Measurements from ENCODE around the gene COPE. TPM values are rescaled to one million over a fixed set of nuclear protein-coding genes. Genes with fewer than 3 reads are reported as not detected.

Gene COPE
- total RNA-seq, 1 donor from 2014 or later: 213 TPM

DNA sequence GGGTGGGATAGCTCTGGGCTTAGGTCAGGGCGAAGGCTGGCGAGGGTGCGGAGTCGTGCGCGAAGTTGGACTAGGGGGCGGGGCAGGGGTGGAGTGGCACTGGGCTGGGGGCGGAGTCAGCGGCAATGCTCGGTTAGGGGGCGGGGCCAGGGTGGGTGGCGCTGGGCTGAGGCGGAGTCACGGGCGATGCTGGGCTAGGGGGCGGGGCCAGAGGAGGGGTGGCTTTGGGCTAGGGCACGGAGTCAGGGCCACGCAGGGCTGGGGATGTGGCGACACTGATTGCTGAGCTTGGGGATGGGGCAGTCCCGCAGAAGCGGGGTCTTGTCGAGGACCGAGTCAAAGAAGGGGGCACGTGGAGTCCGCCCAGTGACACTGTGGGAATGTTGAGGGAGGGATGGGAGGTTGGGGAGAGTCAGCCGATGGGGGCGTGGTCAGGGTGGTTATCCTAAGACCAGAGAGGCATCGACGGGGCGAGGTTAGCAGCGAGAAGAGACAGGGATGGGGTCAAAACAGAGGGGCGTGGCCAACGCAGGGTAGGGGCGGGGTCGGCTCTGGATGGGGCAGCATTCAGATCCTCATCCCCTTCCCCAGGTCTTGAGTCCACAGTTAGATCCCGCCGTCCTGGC lies 13.1 kb upstream of the COPE start:
- no peaks in the 10 kb centered on the region for H3K9me3 Mint-ChIP-seq (ENCODE audit: unreplicated experiment)
- peaks cover 22% of the 10 kb centered on the region for H3K36me3 Mint-ChIP-seq (ENCODE audit: low read depth, unreplicated experiment)
- H3K4me1 Mint-ChIP-seq (ENCODE audit: unreplicated experiment): peaks cover 6% of the 10 kb centered on the region
- TF ChIP-seq, protein P1, sequence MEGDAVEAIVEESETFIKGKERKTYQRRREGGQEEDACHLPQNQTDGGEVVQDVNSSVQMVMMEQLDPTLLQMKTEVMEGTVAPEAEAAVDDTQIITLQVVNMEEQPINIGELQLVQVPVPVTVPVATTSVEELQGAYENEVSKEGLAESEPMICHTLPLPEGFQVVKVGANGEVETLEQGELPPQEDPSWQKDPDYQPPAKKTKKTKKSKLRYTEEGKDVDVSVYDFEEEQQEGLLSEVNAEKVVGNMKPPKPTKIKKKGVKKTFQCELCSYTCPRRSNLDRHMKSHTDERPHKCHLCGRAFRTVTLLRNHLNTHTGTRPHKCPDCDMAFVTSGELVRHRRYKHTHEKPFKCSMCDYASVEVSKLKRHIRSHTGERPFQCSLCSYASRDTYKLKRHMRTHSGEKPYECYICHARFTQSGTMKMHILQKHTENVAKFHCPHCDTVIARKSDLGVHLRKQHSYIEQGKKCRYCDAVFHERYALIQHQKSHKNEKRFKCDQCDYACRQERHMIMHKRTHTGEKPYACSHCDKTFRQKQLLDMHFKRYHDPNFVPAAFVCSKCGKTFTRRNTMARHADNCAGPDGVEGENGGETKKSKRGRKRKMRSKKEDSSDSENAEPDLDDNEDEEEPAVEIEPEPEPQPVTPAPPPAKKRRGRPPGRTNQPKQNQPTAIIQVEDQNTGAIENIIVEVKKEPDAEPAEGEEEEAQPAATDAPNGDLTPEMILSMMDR (IDR thresholded peaks at IDR 0.05; ENCODE audit: unreplicated experiment): no peak
- peak; percentile 90 for DNase-seq (ENCODE audit: low spot score)
- peaks cover 16% of the 10 kb centered on the region for H3K27me3 Mint-ChIP-seq (ENCODE audit: unreplicated experiment)
- peak overlapping the region; percentile 69 for H3K4me3 Mint-ChIP-seq (ENCODE audit: unreplicated experiment)
- H3K27ac Mint-ChIP-seq (ENCODE audit: unreplicated experiment): no peak overlapping the region

DNA sequence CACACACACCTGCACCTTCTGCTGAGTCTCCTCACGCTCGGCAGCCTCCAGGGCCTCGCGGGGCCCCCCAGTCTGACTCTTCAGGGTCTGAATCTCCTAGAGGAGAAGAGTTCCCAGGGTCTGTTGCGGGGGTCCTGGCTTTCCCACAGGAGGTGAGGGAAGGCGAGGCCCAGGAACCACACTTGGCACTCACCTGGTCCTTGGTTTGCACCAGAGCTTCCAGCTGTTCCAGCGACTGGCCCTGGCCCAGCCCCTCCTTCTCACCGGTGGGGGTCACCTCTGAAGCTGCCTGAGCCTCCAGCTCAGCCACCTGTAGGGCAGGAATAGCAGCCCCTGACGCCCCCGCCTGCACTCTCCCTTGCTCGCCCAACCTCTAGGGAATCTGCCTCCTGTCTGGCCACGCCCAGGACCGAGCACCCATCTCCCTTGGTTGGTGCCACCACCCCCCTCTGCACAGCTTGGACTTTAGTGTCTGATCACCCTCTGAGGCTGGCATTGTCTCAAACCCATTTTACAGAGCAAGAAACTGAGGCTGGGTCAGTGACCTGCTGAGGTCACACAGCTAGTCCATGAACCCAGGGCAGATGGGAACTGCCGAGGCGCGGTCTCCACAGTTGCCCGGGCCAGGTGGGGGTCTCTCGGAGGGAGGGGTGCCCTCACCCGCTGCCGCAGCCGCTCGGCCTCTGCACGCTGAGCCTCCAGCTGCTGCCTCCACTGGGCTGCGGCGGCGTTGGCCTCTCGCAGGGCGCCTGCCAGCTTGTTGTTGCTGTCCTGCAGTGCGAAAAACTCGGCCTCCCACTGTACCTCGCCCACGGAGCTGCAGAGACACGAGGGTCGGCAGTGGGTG lies 12.4 kb upstream of the COPE start:
- Mint-ChIP-seq H3K4me1 (ENCODE audit: unreplicated experiment) (peaks cover 6% of the 10 kb centered on the region), H3K27ac (ENCODE audit: unreplicated experiment) (no peak overlapping the region), H3K27me3 (ENCODE audit: unreplicated experiment) (peaks cover 19% of the 10 kb centered on the region), H3K4me3 (ENCODE audit: unreplicated experiment) (peak overlapping the region; percentile 67), H3K36me3 (ENCODE audit: low read depth, unreplicated experiment) (peaks cover 26% of the 10 kb centered on the region), H3K9me3 (ENCODE audit: unreplicated experiment) (no peaks in the 10 kb centered on the region)
- TF ChIP-seq, protein P1 (IDR thresholded peaks at IDR 0.05; ENCODE audit: unreplicated experiment): no peak
- DNase-seq (ENCODE audit: low spot score): no peak

DNA sequence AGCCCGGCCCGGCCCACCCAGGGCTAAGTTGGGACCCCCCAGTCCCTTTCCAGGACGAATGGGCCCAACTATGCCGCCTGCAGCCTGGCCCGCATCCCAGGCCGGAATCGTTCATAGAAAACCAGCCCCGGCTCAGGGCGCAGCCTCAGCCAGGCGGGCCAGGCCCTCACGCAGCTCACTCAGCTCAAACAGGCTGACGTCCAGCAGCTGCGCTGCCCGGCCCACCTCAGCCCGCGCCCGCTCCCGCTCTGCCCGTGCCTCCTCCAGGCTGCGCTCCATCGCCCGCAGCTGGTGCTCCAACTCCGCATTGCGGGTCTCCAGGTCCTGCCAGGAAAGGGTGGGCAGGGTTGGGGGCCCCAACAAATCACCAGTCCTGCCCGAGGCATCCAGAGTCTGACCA lies 10.1 kb upstream of the COPE start:
- no peak for DNase-seq (ENCODE audit: low spot score)
- H3K4me1 Mint-ChIP-seq (ENCODE audit: unreplicated experiment): peaks cover 8% of the 10 kb centered on the region
- H3K4me3 Mint-ChIP-seq (ENCODE audit: unreplicated experiment): no peak overlapping the region
- H3K36me3 Mint-ChIP-seq (ENCODE audit: low read depth, unreplicated experiment): peaks cover 36% of the 10 kb centered on the region
- H3K27ac Mint-ChIP-seq (ENCODE audit: unreplicated experiment): no peak overlapping the region
- TF ChIP-seq, protein P1 (IDR thresholded peaks at IDR 0.05; ENCODE audit: unreplicated experiment): no peak
- H3K27me3 Mint-ChIP-seq (ENCODE audit: unreplicated experiment): peaks cover 23% of the 10 kb centered on the region
- H3K9me3 Mint-ChIP-seq (ENCODE audit: unreplicated experiment): no peaks in the 10 kb centered on the region

DNA sequence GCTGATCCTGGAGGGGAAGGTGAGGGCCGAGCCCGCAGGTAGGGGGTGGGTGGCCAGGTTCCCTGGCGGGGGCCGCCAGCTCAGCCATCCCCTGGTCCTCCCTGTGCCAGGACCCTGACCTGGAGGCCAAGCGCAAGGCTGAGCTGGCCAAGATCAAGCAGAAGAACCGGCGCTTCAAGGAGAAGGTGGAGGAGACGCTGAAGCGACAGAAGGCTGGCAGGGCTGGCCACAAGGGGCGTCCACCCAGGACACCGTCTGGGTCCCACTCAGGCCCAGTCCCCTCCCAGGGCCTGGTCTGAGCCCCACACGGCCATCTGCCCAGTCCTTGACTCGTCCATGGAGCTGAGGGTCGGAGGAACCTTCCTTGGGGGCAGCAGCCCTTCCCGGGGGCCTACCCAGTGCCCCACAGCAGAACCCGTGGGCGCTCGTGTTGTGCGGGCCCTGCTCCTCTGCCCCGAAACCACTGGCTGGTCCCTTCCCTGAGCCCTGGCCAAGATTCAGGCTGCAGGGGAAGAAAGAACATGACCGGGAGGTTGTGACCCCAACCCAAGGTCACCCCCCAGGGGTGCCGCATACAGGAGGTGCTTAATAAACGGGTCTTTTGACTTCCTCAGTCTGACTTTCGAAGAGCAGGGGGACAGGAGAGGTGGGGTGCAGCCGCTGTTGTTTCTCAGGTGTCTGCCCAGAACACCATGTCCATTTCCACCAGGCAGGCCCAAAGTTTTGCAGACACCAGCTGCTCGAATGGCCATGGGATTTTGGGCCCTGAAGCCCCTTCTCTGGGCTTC lies 9.0 kb upstream of the COPE start:
- Mint-ChIP-seq H3K9me3 (ENCODE audit: unreplicated experiment) (no peaks in the 10 kb centered on the region), H3K27me3 (ENCODE audit: unreplicated experiment) (peaks cover 27% of the 10 kb centered on the region), H3K4me1 (ENCODE audit: unreplicated experiment) (peaks cover 3% of the 10 kb centered on the region), H3K4me3 (ENCODE audit: unreplicated experiment) (no peak overlapping the region), H3K27ac (ENCODE audit: unreplicated experiment) (no peak overlapping the region), H3K36me3 (ENCODE audit: low read depth, unreplicated experiment) (peaks cover 36% of the 10 kb centered on the region)
- TF ChIP-seq, protein P1 (IDR thresholded peaks at IDR 0.05; ENCODE audit: unreplicated experiment): no peak
- no peak for DNase-seq (ENCODE audit: low spot score)

All from endothelial cell (in vitro differentiated cells).